Lung (tissue), 12 donors: ENCODE results near the gene HDAC4. TPM values are rescaled to one million over a fixed set of nuclear protein-coding genes. Genes with fewer than 3 reads are reported as not detected.

ENCODE experiments used
- ATAC-seq: fragments of 200-7000 bp; cut with Tn5 transposase; one replicate; pipeline ENCODE4 v1.9.1; 2020; ENCODE audit warnings: moderate number of reproducible peaks; ENCODE audit not compliant: insufficient read depth, low FRiP score
- DNase-seq, 3 donors: peaks; one replicate each; pipeline ENCODE4 v3.0.0-alpha.2; 2013 to 2017
- H3K27ac ChIP-seq, 2 donors: one replicate each; pipeline ENCODE4 v1.5.1; 2013; ENCODE audit warnings: mild to moderate bottlenecking in 2 of 2, moderate library complexity in 2 of 2, control low read depth in 1 of 2, inconsistent platforms in 1 of 2, low read depth in 1 of 2, low read length in 1 of 2
- H3K27me3 ChIP-seq, 3 donors: one replicate each; pipeline ENCODE4 v1.5.1; 2013; ENCODE audit warnings: low read length in 2 of 3; ENCODE audit not compliant: control insufficient read depth in 3 of 3, insufficient read depth in 3 of 3
- H3K36me3 ChIP-seq, 4 donors: one replicate each; pipeline ENCODE4 v1.5.1; 2013; ENCODE audit warnings: low read length in 4 of 4, mild to moderate bottlenecking in 1 of 4, moderate library complexity in 1 of 4; ENCODE audit not compliant: control insufficient read depth in 4 of 4, insufficient read depth in 4 of 4
- H3K4me1 ChIP-seq, 5 donors: one replicate each; pipeline ENCODE4 v1.5.1; 2013; ENCODE audit warnings: low read length in 5 of 5, mild to moderate bottlenecking in 2 of 5, moderate library complexity in 1 of 5; ENCODE audit not compliant: control insufficient read depth in 5 of 5, insufficient read depth in 5 of 5
- H3K4me3 ChIP-seq: one replicate; pipeline ENCODE4 v1.5.1; 2013; ENCODE audit warnings: mild to moderate bottlenecking, control low read depth, moderate library complexity
- H3K9ac ChIP-seq, 2 donors: one replicate each; pipeline ENCODE4 v1.5.1; 2013; ENCODE audit warnings: low read length in 2 of 2, control low read depth in 1 of 2; ENCODE audit not compliant: insufficient read depth in 1 of 2
- H3K9me3 ChIP-seq, 4 donors: one replicate each; pipeline ENCODE4 v1.5.1; 2013; ENCODE audit warnings: low read length in 3 of 4, mild to moderate bottlenecking in 1 of 4, moderate library complexity in 1 of 4; ENCODE audit not compliant: control insufficient read depth in 4 of 4, insufficient read depth in 3 of 4
- CTCF ChIP-seq: IDR thresholded peaks from 2 replicates; pipeline ENCODE4 v1.5.1; 2012; ENCODE audit warnings: mild to moderate bottlenecking; ENCODE audit errors: control extremely low read depth, extremely low read depth
- WGBS, 2 donors: extraction: QIAGEN DNeasy Blood & Tissue Kit; methylation state at CpG; one replicate each; pipeline ENCODE4 v1.1.7; 2013; 5-methylcytosine and 5-hydroxymethylcytosine counted together
- polyA plus RNA-seq, 2 donors: library from polyadenylated mRNA; stranded (reverse); fragments of 200-250 nt; gene quantifications; one replicate each; pipeline ENCODE4 v1.2.1, GENCODE V29; 2013
- total RNA-seq, 2 donors: library from RNA; depleted of rRNA in 1 of 2; stranded (reverse); fragments of >200 nt in 1 of 2; gene quantifications; one replicate each; pipeline ENCODE4 v1.2.1, GENCODE V29; 2014 to 2021
- donor health status: control.
- donor health status: control.
- donor health status: Bipolar disorder and iron deficiency.
- donor health status: healthy.
- donor health status: DM: yes; HTN: yes; CAD: no.

HDAC4 gene
- total and polyA plus RNA-seq, 4 donors: 6.9 to 47.7 (median 20.7) TPM

GRCh38 chr2:239409976-239410375 is 9.2 kb upstream of the HDAC4 start:
- no peak overlapping the region for H3K27ac ChIP-seq
- no peak for ATAC-seq
- no peak for DNase-seq
- no peaks in the 10 kb centered on the region for H3K4me1 ChIP-seq
- 79 to 82% methylated on average over 6 of the region's 6 CpGs for WGBS, 2 donors
- TF ChIP-seq CTCF: no peak
- no peak overlapping the region for H3K9ac ChIP-seq
- no peak overlapping the region for H3K4me3 ChIP-seq
- peaks cover 0 to 12% (median 2%) of the 10 kb centered on the region in 4 donors for H3K9me3 ChIP-seq
- H3K36me3 ChIP-seq: no peaks in the 10 kb centered on the region
- no peaks in the 10 kb centered on the region for H3K27me3 ChIP-seq

- TF ChIP-seq CTCF: no peak
- ATAC-seq (no peak), DNase-seq (no peak)
- H3K27me3 ChIP-seq: no peaks in the 10 kb centered on the region
- 81 to 89% methylated on average over 13 of the region's 13 CpGs for WGBS, 2 donors
- H3K9me3 ChIP-seq: peaks cover 0 to 9% (median 0%) of the 10 kb centered on the region in 4 donors
- no peaks in the 10 kb centered on the region for H3K36me3 ChIP-seq
- peaks cover 0 to 4% (median 0%) of the 10 kb centered on the region in 5 donors for H3K4me1 ChIP-seq
- H3K27ac ChIP-seq: no peak overlapping the region
- no peak overlapping the region for H3K9ac ChIP-seq
- no peak overlapping the region for H3K4me3 ChIP-seq
These were observed 6.3 kb upstream of the HDAC4 start for GRCh38 chr2:239407112-239407511.

DNA sequence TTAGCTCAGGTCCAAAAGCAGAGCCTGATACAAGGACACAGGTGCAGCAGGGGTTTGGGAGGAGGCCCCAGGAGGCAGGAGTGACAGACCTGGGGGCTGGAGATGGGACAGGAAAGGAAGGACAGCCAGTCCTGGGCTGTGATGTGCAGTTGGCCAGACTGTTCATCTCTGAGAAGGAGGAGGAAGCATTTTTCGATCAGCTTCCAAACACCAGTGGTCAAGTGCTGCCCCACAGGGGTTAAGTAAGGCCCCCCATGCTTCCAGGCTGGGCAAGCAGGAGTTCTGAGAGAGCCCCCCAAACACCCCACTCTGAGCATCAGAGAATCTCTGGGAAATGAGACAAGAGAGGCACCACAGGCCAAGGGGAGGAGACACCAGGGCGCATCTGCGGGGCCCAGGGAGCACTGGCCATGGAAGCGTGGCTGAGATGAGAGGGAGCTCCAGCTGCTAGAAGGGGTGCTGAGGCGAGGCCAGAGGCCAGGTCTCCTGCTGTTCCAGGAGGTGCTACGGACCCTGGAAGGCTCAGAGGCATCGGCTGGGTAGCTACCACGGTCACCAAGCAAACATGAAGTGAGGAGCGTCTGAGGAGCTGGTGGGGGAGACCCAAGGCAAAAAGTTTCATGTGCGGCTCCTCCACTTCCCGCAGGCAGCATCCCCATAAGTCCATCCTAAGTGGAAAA is 5.6 kb upstream of the HDAC4 start:
- Histone ChIP-seq H3K27ac (no peak overlapping the region), H3K9ac (no peak overlapping the region), H3K4me3 (no peak overlapping the region), H3K27me3 (no peaks in the 10 kb centered on the region), H3K9me3 (peaks cover 0 to 4% (median 0%) of the 10 kb centered on the region in 4 donors), H3K4me1 (peaks cover 0 to 5% (median 0%) of the 10 kb centered on the region in 5 donors), H3K36me3 (no peaks in the 10 kb centered on the region)
- 94 to 99% methylated on average over 11 of the region's 11 CpGs for WGBS, 2 donors
- no peak for TF ChIP-seq CTCF
- DNase-seq (no peak), ATAC-seq (no peak)
